ENCODE data around the gene PRKCA.

PRKCA gene

GRCh38 chr17:66855204-66855603, 552.8 kb downstream of the PRKCA start:
- DNase-seq: no peak

- DNase-seq: no peak
Measured at GRCh38 chr17:66858226-66859083, 556.0 kb downstream of the PRKCA start.

GRCh38 chr17:66859353-66859752, 556.9 kb downstream of the PRKCA start:
- no peak for DNase-seq

GRCh38 chr17:66860204-66860603, 557.8 kb downstream of the PRKCA start:
- no peak for DNase-seq

All from Kasumi-1 (cell line).